ENCODE data around the gene CAPNS2.

CAPNS2 gene

DNA sequence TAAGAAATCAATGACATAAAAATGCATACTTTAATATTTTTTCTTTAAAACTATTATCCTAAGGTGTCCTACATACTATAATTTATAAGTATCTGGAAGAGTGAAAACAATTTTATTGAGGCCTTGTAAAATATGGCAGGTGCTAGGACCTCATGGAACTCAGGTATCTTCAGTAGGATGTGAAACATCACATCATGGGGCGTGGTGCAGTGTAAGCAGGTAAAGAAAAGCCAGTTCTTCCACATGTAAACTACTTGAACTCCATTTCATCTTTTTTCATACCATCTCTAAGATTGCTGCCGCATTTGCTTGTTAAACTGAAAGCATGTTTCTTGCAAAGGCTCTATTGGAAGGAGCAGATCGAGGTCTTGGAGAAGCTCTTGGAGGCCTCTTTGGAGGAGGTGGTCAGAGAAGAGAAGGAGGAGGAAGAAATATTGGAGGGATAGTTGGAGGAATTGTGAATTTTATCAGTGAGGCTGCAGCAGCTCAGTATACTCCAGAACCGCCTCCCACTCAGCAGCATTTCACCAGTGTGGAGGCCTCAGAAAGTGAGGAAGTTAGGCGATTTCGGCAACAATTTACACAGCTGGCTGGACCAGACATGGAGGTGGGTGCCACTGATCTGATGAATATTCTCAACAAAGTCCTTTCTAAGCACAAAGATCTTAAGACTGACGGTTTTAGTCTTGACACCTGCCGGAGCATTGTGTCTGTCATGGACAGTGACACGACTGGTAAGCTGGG is at the start of gene CAPNS2:
CAPNS2 (plus strand) TSS at position 253 of the 744 bp plus-strand sequence; CDS start at position 326, 73 bp downstream.
- DNase-seq (ENCODE audit: low read depth in 2 of 2) = no peak

DNA sequence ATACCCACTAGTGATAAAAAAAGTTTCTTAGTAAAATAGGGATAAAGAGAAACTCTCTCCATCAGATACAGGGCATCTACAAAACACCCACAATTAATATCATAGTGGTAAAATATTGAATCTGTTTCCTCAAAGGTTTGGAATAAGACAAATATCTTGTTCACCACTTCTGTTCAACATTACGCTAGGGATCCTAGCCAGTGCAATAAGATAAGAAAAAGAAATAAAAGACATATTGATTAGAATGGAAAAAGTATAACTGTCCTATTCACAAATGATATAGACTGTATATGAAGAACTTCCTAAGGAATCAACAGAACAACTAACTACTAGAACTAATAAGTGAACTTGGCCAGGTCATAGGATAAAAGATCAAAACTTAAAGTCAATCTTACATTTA is 44.7 kb upstream of the CAPNS2 start:
- DNase-seq (ENCODE audit: low read depth in 2 of 2) = no peak

GRCh38 chr16:55526441-55526840 is 40.0 kb upstream of the CAPNS2 start:
- DNase-seq (ENCODE audit: low read depth in 2 of 2) = no peak

GRCh38 chr16:55527885-55528284 is 38.6 kb upstream of the CAPNS2 start:
- DNase-seq (ENCODE audit: low read depth in 2 of 2) = no peak

GRCh38 chr16:55529018-55529417 is 37.5 kb upstream of the CAPNS2 start:
- DNase-seq (ENCODE audit: low read depth in 2 of 2) = no peak

- no peak for DNase-seq (ENCODE audit: low read depth in 2 of 2)
Measured at GRCh38 chr16:55530316-55530856, 36.1 kb upstream of the CAPNS2 start.

DNA sequence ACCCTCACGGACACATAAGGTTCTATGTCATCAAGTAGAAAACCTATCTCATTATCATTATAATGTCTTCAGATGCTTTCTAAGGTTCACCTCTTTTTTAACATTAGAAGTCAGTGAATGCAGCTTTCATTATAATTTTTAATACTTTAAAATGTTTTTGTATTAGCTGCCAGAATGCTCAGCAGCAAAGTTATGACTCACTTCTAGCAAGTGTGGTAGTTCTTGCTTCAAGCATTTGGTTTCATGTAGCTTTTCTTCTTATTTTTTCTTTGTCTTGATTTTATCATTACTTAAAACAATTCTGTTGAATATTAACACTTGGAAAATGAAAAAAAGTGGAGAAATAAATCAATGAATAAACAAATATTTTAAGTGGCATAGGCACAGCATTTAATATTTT is 34.3 kb upstream of the CAPNS2 start:
- no peak for DNase-seq (ENCODE audit: low read depth in 2 of 2)

GRCh38 chr16:55534756-55535155 is 31.7 kb upstream of the CAPNS2 start:
- DNase-seq (ENCODE audit: low read depth in 2 of 2) = no peak

DNA sequence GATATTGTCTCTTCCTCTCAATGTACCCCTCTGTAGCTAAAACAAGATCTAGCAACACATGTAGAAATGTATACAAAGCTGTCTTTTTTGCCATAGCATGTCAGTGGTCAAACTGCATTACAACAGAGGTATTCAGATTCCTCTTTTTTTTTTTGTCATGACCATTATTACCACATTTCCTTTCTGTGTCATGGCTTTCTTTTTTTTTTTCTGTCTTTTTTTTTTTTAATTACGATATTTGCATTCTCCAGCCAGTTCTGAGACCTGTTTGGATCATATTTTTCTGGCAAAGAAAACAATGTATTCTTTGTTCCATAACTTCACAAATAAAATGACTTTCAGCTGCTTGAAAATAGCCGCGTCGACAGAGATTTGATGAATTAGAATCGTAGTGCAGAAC is 27.4 kb upstream of the CAPNS2 start:
- DNase-seq (ENCODE audit: low read depth in 2 of 2) = no peak

GRCh38 chr16:55539488-55539887 is 27.0 kb upstream of the CAPNS2 start:
- DNase-seq (ENCODE audit: low read depth in 2 of 2) = no peak

- no peak for DNase-seq (ENCODE audit: low read depth in 2 of 2)
Measured at GRCh38 chr16:55540221-55540620, 26.3 kb upstream of the CAPNS2 start.

GRCh38 chr16:55542459-55543082 is 23.9 kb upstream of the CAPNS2 start:
- no peak for DNase-seq (ENCODE audit: low read depth in 2 of 2)

DNA sequence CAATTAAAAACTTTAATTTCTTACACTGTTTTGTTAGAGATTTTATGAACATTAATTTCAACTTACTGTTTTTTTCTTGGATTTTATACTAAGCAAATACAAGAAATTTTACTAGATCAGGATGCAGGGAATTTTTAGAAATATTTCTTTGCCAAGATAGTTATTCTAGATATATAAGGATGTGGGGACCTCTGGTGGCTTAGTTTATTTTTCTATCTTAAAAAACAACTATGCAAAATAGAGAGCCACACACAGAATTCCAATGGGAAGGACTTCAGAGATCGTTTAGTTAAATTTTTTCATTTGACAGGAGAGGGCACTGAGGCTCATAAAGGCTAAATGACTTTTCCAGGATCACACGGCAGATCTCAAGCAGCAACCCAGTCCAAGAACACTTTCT is 23.0 kb upstream of the CAPNS2 start:
- no peak for DNase-seq (ENCODE audit: low read depth in 2 of 2)

DNA sequence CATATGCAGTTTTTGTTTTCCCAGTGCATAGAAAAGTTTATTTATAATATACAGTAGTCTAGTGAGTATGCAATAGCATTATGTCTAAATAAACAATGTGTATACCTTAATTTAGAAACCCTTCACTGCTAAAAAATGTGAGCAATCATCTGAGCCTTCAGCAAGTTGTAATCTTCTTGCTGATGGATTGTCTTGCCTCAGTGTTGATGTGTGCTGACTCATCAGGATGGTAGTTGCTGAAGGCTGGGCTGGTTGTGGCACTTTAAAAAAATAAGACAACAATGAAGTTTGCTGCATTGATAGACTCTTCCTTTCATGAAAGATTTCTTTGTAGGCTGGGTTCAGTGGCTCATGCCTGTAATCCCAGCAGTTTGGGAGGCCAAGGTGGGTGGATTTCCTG is 13.9 kb upstream of the CAPNS2 start:
- DNase-seq (ENCODE audit: low read depth in 2 of 2) = no peak

- no peak for DNase-seq (ENCODE audit: low read depth in 2 of 2)
Measured at GRCh38 chr16:55555436-55555835, 11.0 kb upstream of the CAPNS2 start.

DNA sequence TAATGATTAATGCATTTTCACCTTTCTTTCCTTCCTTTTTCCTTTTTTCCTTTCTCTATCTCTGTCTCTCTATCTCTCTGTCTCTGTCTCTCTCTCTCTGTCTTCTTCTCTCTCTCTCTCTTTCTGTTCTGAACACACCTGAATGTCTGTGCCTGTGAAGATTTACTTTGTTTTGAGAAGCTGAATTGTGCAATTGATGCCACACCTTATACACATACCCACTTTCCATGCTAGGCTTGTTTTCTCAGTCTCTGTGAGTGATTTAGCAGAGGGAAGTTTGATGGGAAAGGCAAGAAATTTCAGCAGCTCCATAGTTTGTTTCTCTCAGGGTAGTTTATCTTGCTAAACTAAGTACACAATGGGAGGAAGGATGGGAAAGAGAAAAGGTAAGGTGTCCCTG is 9.3 kb upstream of the CAPNS2 start:
- DNase-seq (ENCODE audit: low read depth in 2 of 2) = no peak

- DNase-seq (ENCODE audit: low read depth in 2 of 2) = no peak
Measured at GRCh38 chr16:55559233-55559632, 7.3 kb upstream of the CAPNS2 start.

GRCh38 chr16:55559933-55560516 is 6.5 kb upstream of the CAPNS2 start:
- no peak for DNase-seq (ENCODE audit: low read depth in 2 of 2)

- no peak for DNase-seq (ENCODE audit: low read depth in 2 of 2)
Measured at GRCh38 chr16:55561319-55561848, 5.1 kb upstream of the CAPNS2 start.

GRCh38 chr16:55562936-55563335 is 3.5 kb upstream of the CAPNS2 start:
- no peak for DNase-seq (ENCODE audit: low read depth in 2 of 2)

DNA sequence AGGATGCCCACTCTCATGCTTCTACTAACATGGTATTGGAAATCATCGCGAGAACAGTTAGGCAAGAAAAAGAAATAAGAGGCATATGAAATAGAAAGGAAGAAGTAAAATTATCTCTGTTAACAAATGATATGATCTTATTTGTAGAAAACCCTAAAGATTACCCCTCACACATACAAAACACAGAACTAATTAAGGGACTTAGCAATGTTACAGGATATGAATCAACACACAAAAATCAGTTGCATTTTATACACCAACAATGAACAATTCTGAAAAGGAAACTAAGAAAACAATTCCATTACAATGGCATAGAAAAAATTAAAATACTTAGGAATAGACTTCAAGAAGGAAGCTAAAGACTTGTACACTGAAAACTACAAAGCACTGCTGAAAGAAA is 2.7 kb upstream of the CAPNS2 start:
- no peak for DNase-seq (ENCODE audit: low read depth in 2 of 2)

- DNase-seq (ENCODE audit: low read depth in 2 of 2) = no peak
Measured at GRCh38 chr16:55565086-55565485, 1.4 kb upstream of the CAPNS2 start.

DNA sequence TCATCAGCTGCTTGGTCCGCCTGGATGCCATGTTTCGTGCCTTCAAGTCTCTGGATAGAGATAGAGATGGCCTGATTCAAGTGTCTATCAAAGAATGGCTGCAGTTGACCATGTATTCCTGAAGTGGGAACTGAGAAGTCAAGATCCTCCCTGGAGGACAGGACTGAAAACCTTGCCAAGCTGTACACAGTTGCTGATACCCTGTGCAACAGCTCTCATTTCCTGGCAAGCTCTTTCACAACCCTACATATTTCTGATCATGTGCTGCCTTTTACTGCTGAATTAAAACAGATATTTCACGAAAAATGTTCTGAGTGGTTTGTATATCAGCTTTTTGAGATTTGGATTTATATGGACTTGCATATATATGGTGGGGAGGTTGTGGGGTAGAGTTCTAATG is 898 bp downstream of the CAPNS2 start:
- no peak for DNase-seq (ENCODE audit: low read depth in 2 of 2)

Measured in stimulated activated CD4-positive, alpha-beta T cell treated with anti-CD3 and anti-CD28 coated beads, Interleukin-12 subunit alpha, Interleukin-12 subunit beta, amount 100 ng/mL, for 24 hours (primary cell).